ENCODE data around the gene COL19A1. TPM values are rescaled to one million over a fixed set of nuclear protein-coding genes. Genes with fewer than 3 reads are reported as not detected.
"Not testable (repeated sequence)": the region's sequence is repeated elsewhere in the genome, so short reads cannot be mapped to it uniquely, and the experiment has no call there.

The COL19A1 gene
- polyA plus RNA-seq, 2 donors: 0.02 to 0.04 TPM

GRCh38 chr6:69892561-69892960, 26.2 kb downstream of the COL19A1 start:
- WGBS, 2 donors: 69 to 74% methylated on average over 1 of the region's 1 CpG
- not testable (repeated sequence) for H3K9me3 ChIP-seq (ENCODE audit: control insufficient read depth in 2 of 2, insufficient read depth in 1 of 2, low read depth in 1 of 2, low read length in 1 of 2); H3K4me1 ChIP-seq (ENCODE audit: control insufficient read depth in 2 of 2, insufficient read depth in 2 of 2, low read length in 1 of 2); H3K4me3 ChIP-seq (ENCODE audit: low read depth in 1 of 2, low read length in 2 of 2); H3K36me3 ChIP-seq (ENCODE audit: control insufficient read depth in 2 of 2, insufficient read depth in 2 of 2, low read length in 1 of 2); H3K27ac ChIP-seq (ENCODE audit: low read depth in 2 of 2, low read length in 1 of 2); H3K27me3 ChIP-seq (ENCODE audit: control insufficient read depth in 1 of 2, insufficient read depth in 2 of 2, low read length in 2 of 2)

- not testable (repeated sequence) for H3K9me3 ChIP-seq (ENCODE audit: control insufficient read depth in 2 of 2, insufficient read depth in 1 of 2, low read depth in 1 of 2, low read length in 1 of 2); H3K36me3 ChIP-seq (ENCODE audit: control insufficient read depth in 2 of 2, insufficient read depth in 2 of 2, low read length in 1 of 2)
These were observed 26.9 kb downstream of the COL19A1 start for GRCh38 chr6:69893266-69893665.

GRCh38 chr6:69894578-69895347, 28.4 kb downstream of the COL19A1 start:
- Histone ChIP-seq H3K36me3 (ENCODE audit: control insufficient read depth in 2 of 2, insufficient read depth in 2 of 2, low read length in 1 of 2) (no peaks in the 10 kb centered on the region), H3K27ac (ENCODE audit: low read depth in 2 of 2, low read length in 1 of 2) (no peak overlapping the region), H3K4me3 (ENCODE audit: low read depth in 1 of 2, low read length in 2 of 2) (no peak overlapping the region), H3K9me3 (ENCODE audit: control insufficient read depth in 2 of 2, insufficient read depth in 1 of 2, low read depth in 1 of 2, low read length in 1 of 2) (no peaks in the 10 kb centered on the region), H3K27me3 (ENCODE audit: control insufficient read depth in 1 of 2, insufficient read depth in 2 of 2, low read length in 2 of 2) (no peaks in the 10 kb centered on the region), H3K4me1 (ENCODE audit: control insufficient read depth in 2 of 2, insufficient read depth in 2 of 2, low read length in 1 of 2) (no peaks in the 10 kb centered on the region)
- 60 to 69% methylated on average over 8 of the region's 8 CpGs for WGBS, 2 donors

More at GRCh38 chr6:69893266-69893665, 26.9 kb downstream of the COL19A1 start:
- not testable (repeated sequence) for H3K4me3 ChIP-seq (ENCODE audit: low read depth in 1 of 2, low read length in 2 of 2); H3K27me3 ChIP-seq (ENCODE audit: control insufficient read depth in 1 of 2, insufficient read depth in 2 of 2, low read length in 2 of 2); H3K4me1 ChIP-seq (ENCODE audit: control insufficient read depth in 2 of 2, insufficient read depth in 2 of 2, low read length in 1 of 2); H3K27ac ChIP-seq (ENCODE audit: low read depth in 2 of 2, low read length in 1 of 2)

GRCh38 chr6:69895396-69895795, 29.0 kb downstream of the COL19A1 start:
- WGBS, 2 donors: 92 to 94% methylated on average over 4 of the region's 4 CpGs
- Histone ChIP-seq H3K36me3 (ENCODE audit: control insufficient read depth in 2 of 2, insufficient read depth in 2 of 2, low read length in 1 of 2) (no peaks in the 10 kb centered on the region), H3K27me3 (ENCODE audit: control insufficient read depth in 1 of 2, insufficient read depth in 2 of 2, low read length in 2 of 2) (no peaks in the 10 kb centered on the region), H3K27ac (ENCODE audit: low read depth in 2 of 2, low read length in 1 of 2) (no peak overlapping the region), H3K9me3 (ENCODE audit: control insufficient read depth in 2 of 2, insufficient read depth in 1 of 2, low read depth in 1 of 2, low read length in 1 of 2) (no peaks in the 10 kb centered on the region), H3K4me1 (ENCODE audit: control insufficient read depth in 2 of 2, insufficient read depth in 2 of 2, low read length in 1 of 2) (no peaks in the 10 kb centered on the region), H3K4me3 (ENCODE audit: low read depth in 1 of 2, low read length in 2 of 2) (no peak overlapping the region)

- no peaks in the 10 kb centered on the region for H3K36me3 ChIP-seq (ENCODE audit: control insufficient read depth in 2 of 2, insufficient read depth in 2 of 2, low read length in 1 of 2)
- no peaks in the 10 kb centered on the region for H3K27me3 ChIP-seq (ENCODE audit: control insufficient read depth in 1 of 2, insufficient read depth in 2 of 2, low read length in 2 of 2)
- no peak overlapping the region for H3K27ac ChIP-seq (ENCODE audit: low read depth in 2 of 2, low read length in 1 of 2)
- H3K9me3 ChIP-seq (ENCODE audit: control insufficient read depth in 2 of 2, insufficient read depth in 1 of 2, low read depth in 1 of 2, low read length in 1 of 2): no peaks in the 10 kb centered on the region
- H3K4me3 ChIP-seq (ENCODE audit: low read depth in 1 of 2, low read length in 2 of 2): no peak overlapping the region
- H3K4me1 ChIP-seq (ENCODE audit: control insufficient read depth in 2 of 2, insufficient read depth in 2 of 2, low read length in 1 of 2): no peaks in the 10 kb centered on the region
- WGBS, 2 donors: 95 to 98% methylated on average over 2 of the region's 2 CpGs
These were observed 34.5 kb downstream of the COL19A1 start for GRCh38 chr6:69900869-69901268.

- 94 to 95% methylated on average over 3 of the region's 3 CpGs for WGBS, 2 donors
- Histone ChIP-seq H3K4me1 (ENCODE audit: control insufficient read depth in 2 of 2, insufficient read depth in 2 of 2, low read length in 1 of 2) (no peaks in the 10 kb centered on the region), H3K4me3 (ENCODE audit: low read depth in 1 of 2, low read length in 2 of 2) (no peak overlapping the region), H3K9me3 (ENCODE audit: control insufficient read depth in 2 of 2, insufficient read depth in 1 of 2, low read depth in 1 of 2, low read length in 1 of 2) (no peaks in the 10 kb centered on the region), H3K27ac (ENCODE audit: low read depth in 2 of 2, low read length in 1 of 2) (no peak overlapping the region), H3K27me3 (ENCODE audit: control insufficient read depth in 1 of 2, insufficient read depth in 2 of 2, low read length in 2 of 2) (no peaks in the 10 kb centered on the region), H3K36me3 (ENCODE audit: control insufficient read depth in 2 of 2, insufficient read depth in 2 of 2, low read length in 1 of 2) (no peaks in the 10 kb centered on the region)
These were observed 35.0 kb downstream of the COL19A1 start for GRCh38 chr6:69901361-69901760.

GRCh38 chr6:69907981-69908498, 41.7 kb downstream of the COL19A1 start:
- H3K27ac ChIP-seq (ENCODE audit: low read depth in 2 of 2, low read length in 1 of 2): no peak overlapping the region
- WGBS, 2 donors: 66 to 67% methylated on average over 1 of the region's 1 CpG
- H3K4me1 ChIP-seq (ENCODE audit: control insufficient read depth in 2 of 2, insufficient read depth in 2 of 2, low read length in 1 of 2): no peaks in the 10 kb centered on the region

GRCh38 chr6:69913361-69913760, 47.0 kb downstream of the COL19A1 start:
- no peak overlapping the region for H3K4me3 ChIP-seq (ENCODE audit: low read depth in 1 of 2, low read length in 2 of 2)
- H3K27ac ChIP-seq (ENCODE audit: low read depth in 2 of 2, low read length in 1 of 2): no peak overlapping the region
- no peaks in the 10 kb centered on the region for H3K36me3 ChIP-seq (ENCODE audit: control insufficient read depth in 2 of 2, insufficient read depth in 2 of 2, low read length in 1 of 2)
- H3K4me1 ChIP-seq (ENCODE audit: control insufficient read depth in 2 of 2, insufficient read depth in 2 of 2, low read length in 1 of 2): no peaks in the 10 kb centered on the region
- no peaks in the 10 kb centered on the region for H3K27me3 ChIP-seq (ENCODE audit: control insufficient read depth in 1 of 2, insufficient read depth in 2 of 2, low read length in 2 of 2)
- no peaks in the 10 kb centered on the region for H3K9me3 ChIP-seq (ENCODE audit: control insufficient read depth in 2 of 2, insufficient read depth in 1 of 2, low read depth in 1 of 2, low read length in 1 of 2)

More at GRCh38 chr6:69907981-69908498, 41.7 kb downstream of the COL19A1 start:
- no peaks in the 10 kb centered on the region for H3K36me3 ChIP-seq (ENCODE audit: control insufficient read depth in 2 of 2, insufficient read depth in 2 of 2, low read length in 1 of 2)
- no peaks in the 10 kb centered on the region for H3K27me3 ChIP-seq (ENCODE audit: control insufficient read depth in 1 of 2, insufficient read depth in 2 of 2, low read length in 2 of 2)
- H3K4me3 ChIP-seq (ENCODE audit: low read depth in 1 of 2, low read length in 2 of 2): no peak overlapping the region
- no peaks in the 10 kb centered on the region for H3K9me3 ChIP-seq (ENCODE audit: control insufficient read depth in 2 of 2, insufficient read depth in 1 of 2, low read depth in 1 of 2, low read length in 1 of 2)

- WGBS, 2 donors: 49 to 55% methylated on average over 2 of the region's 2 CpGs
- Histone ChIP-seq H3K27me3 (ENCODE audit: control insufficient read depth in 1 of 2, insufficient read depth in 2 of 2, low read length in 2 of 2) (no peaks in the 10 kb centered on the region), H3K36me3 (ENCODE audit: control insufficient read depth in 2 of 2, insufficient read depth in 2 of 2, low read length in 1 of 2) (no peaks in the 10 kb centered on the region), H3K4me1 (ENCODE audit: control insufficient read depth in 2 of 2, insufficient read depth in 2 of 2, low read length in 1 of 2) (no peaks in the 10 kb centered on the region), H3K27ac (ENCODE audit: low read depth in 2 of 2, low read length in 1 of 2) (no peak overlapping the region), H3K9me3 (ENCODE audit: control insufficient read depth in 2 of 2, insufficient read depth in 1 of 2, low read depth in 1 of 2, low read length in 1 of 2) (no peaks in the 10 kb centered on the region), H3K4me3 (ENCODE audit: low read depth in 1 of 2, low read length in 2 of 2) (no peak overlapping the region)
These were observed 47.7 kb downstream of the COL19A1 start for GRCh38 chr6:69914015-69914485.

GRCh38 chr6:69915346-69915745, 49.0 kb downstream of the COL19A1 start:
- no peak overlapping the region for H3K4me3 ChIP-seq (ENCODE audit: low read depth in 1 of 2, low read length in 2 of 2)
- H3K36me3 ChIP-seq (ENCODE audit: control insufficient read depth in 2 of 2, insufficient read depth in 2 of 2, low read length in 1 of 2): no peaks in the 10 kb centered on the region
- H3K27me3 ChIP-seq (ENCODE audit: control insufficient read depth in 1 of 2, insufficient read depth in 2 of 2, low read length in 2 of 2): no peaks in the 10 kb centered on the region
- H3K4me1 ChIP-seq (ENCODE audit: control insufficient read depth in 2 of 2, insufficient read depth in 2 of 2, low read length in 1 of 2): no peaks in the 10 kb centered on the region
- WGBS, 2 donors: 44 to 52% methylated on average over 2 of the region's 2 CpGs
- no peaks in the 10 kb centered on the region for H3K9me3 ChIP-seq (ENCODE audit: control insufficient read depth in 2 of 2, insufficient read depth in 1 of 2, low read depth in 1 of 2, low read length in 1 of 2)
- no peak overlapping the region for H3K27ac ChIP-seq (ENCODE audit: low read depth in 2 of 2, low read length in 1 of 2)

Measured in esophagus (tissue), 2 donors.